A673 (cell line): ENCODE results near the gene STAT6.

Experiments used
- CTCF ChIP-seq: fragments of 300-800, 200-600 bp; sonication (generic); conservative IDR thresholded peaks from 2 replicates; pipeline ENCODE4 v1.5.1; 2017; ENCODE audit warnings: low read depth, mild to moderate bottlenecking, antibody characterized with exemption, low read length, moderate library complexity, mixed read lengths
- EZH2 ChIP-seq: fragments of 200-600 bp; sonication (generic); IDR thresholded peaks from 2 replicates; pipeline ENCODE4 v1.6.1; 2017; ENCODE audit warnings: borderline replicate concordance, low read depth, mild to moderate bottlenecking, mixed read lengths, antibody characterized with exemption, low read length; ENCODE audit not compliant: poor library complexity, severe bottlenecking

GRCh38 chr12:57153415-57153997 is 42.3 kb upstream of the STAT6 start:
- TF ChIP-seq CTCF (no peak), EZH2 (no peak)
